Forelimb muscle (tissue), 1 donor: ENCODE data around the gene FAM78A. TPM values are rescaled to one million over a fixed set of nuclear protein-coding genes. Genes with fewer than 3 reads are reported as not detected.
"Not testable (repeated sequence)": the region's sequence is repeated elsewhere in the genome, so short reads cannot be mapped to it uniquely, and the experiment has no call there.

Source experiments
- DNase-seq: peaks from one replicate; pipeline ENCODE4 v3.0.0-alpha.2; 2013; ENCODE audit warnings: low read depth
- polyA plus RNA-seq: library from polyadenylated mRNA; unstranded; fragments of 120-200 nt; gene quantifications from one replicate; pipeline ENCODE4 v1.2.1, GENCODE V29; 2013; ENCODE audit not compliant: insufficient read length

FAM78A gene
- polyA plus RNA-seq, 1 donor: 36.4 TPM

GRCh38 chr9:131282175-131282574, 5.9 kb upstream of the FAM78A start:
- DNase-seq: no peak

- no peak for DNase-seq
Observed at GRCh38 chr9:131281119-131281965, 5.0 kb upstream of the FAM78A start.

- DNase-seq: no peak
Observed at GRCh38 chr9:131280660-131281059, 4.3 kb upstream of the FAM78A start.

- DNase-seq: no peak
Observed at GRCh38 chr9:131279863-131280570, 3.7 kb upstream of the FAM78A start.

GRCh38 chr9:131279196-131279862, 3.0 kb upstream of the FAM78A start:
- no peak for DNase-seq

GRCh38 chr9:131278702-131279111, 2.4 kb upstream of the FAM78A start:
- DNase-seq: no peak

GRCh38 chr9:131277910-131278701, 1.8 kb upstream of the FAM78A start:
- peak; percentile 71 for DNase-seq

GRCh38 chr9:131277287-131277909, 1.1 kb upstream of the FAM78A start:
- no peak for DNase-seq

- no peak for DNase-seq
Observed at GRCh38 chr9:131276891-131277286, 579 bp upstream of the FAM78A start.

- no peak for DNase-seq
Observed at GRCh38 chr9:131275332-131276093, 797 bp downstream of the FAM78A start.

GRCh38 chr9:131274674-131275331, 1.5 kb downstream of the FAM78A start:
- DNase-seq: no peak

GRCh38 chr9:131273856-131274673, 2.2 kb downstream of the FAM78A start:
- no peak for DNase-seq

GRCh38 chr9:131273146-131273855, 3.0 kb downstream of the FAM78A start:
- no peak for DNase-seq

GRCh38 chr9:131272212-131272611, 4.1 kb downstream of the FAM78A start:
- DNase-seq: no peak

- DNase-seq: no peak
Observed at GRCh38 chr9:131271506-131271931, 4.8 kb downstream of the FAM78A start.

- not testable (repeated sequence) for DNase-seq
Observed at GRCh38 chr9:131271016-131271273, 5.4 kb downstream of the FAM78A start.

GRCh38 chr9:131270171-131271015, 5.9 kb downstream of the FAM78A start:
- DNase-seq: no peak
